Measurements from ENCODE around the gene DPEP2NB. TPM values are rescaled to one million over a fixed set of nuclear protein-coding genes. Genes with fewer than 3 reads are reported as not detected.

Gene DPEP2NB
- total and polyA plus RNA-seq, 8 donors, result not detected

- H3K27ac ChIP-seq, result no peak overlapping the region
- no peaks in the 10 kb centered on the region for H3K27me3 ChIP-seq
- intact Hi-C loops (cut with DNase I), result no loop called here
- H3K36me3 ChIP-seq, result no peaks in the 10 kb centered on the region
- H3K4me1 ChIP-seq, result peaks cover 13 to 26% of the 10 kb centered on the region in 2 donors
- no peak for TF ChIP-seq CTCF (IDR thresholded peaks at IDR 0.05)
- ATAC-seq (no peak), DNase-seq (no peak)
- H3K9me3 ChIP-seq, result no peaks in the 10 kb centered on the region
- H3K4me3 ChIP-seq, result no peak overlapping the region
Observed at GRCh38 chr16:67971111-67971510, 44.6 kb downstream of the DPEP2NB start.

GRCh38 chr16:67969254-67970039 lies 46.3 kb downstream of the DPEP2NB start:
- TF ChIP-seq CTCF (IDR thresholded peaks at IDR 0.05), result no peak
- Histone ChIP-seq H3K4me3 (peak overlapping the region; percentile 81 to 92), H3K27me3 (no peaks in the 10 kb centered on the region), H3K4me1 (peaks cover 23 to 40% of the 10 kb centered on the region in 2 donors), H3K36me3 (no peaks in the 10 kb centered on the region), H3K9me3 (no peaks in the 10 kb centered on the region), H3K27ac (peak overlapping the region; percentile 88 to 93)
- DNase-seq (no peak), ATAC-seq (no peak)
- intact Hi-C loops (cut with DNase I), result no loop called here

- DNase-seq, result peak; percentile 84 to 96 (median 90)
- Histone ChIP-seq H3K9me3 (no peaks in the 10 kb centered on the region), H3K27me3 (no peaks in the 10 kb centered on the region), H3K36me3 (no peaks in the 10 kb centered on the region), H3K4me3 (peak within 1 kb of the TSS; percentile 81 to 92), H3K27ac (peak within 1 kb of the TSS; percentile 88 to 93), H3K4me1 (peaks cover 23 to 48% of the 10 kb centered on the region in 2 donors)
- intact Hi-C loops (cut with DNase I), result no loop called here
- TF ChIP-seq CTCF (IDR thresholded peaks at IDR 0.05), result no peak
- ATAC-seq, result peak; percentile 93
Observed at GRCh38 chr16:67968400-67969253, 47.1 kb downstream of the DPEP2NB start, which contains the start of gene SLC12A4. Gene SLC12A4, minus strand, starts transcription at chr16:67968637. Its CDS starts 84 bp downstream, at chr16:67968553.

GRCh38 chr16:67967958-67968399 lies 47.7 kb downstream of the DPEP2NB start:
- intact Hi-C loops (cut with DNase I), result no loop called here
- DNase-seq, result peak in 2 of 4 donors; percentile 35 to 89
- peak overlapping the region; percentile 88 to 93 for H3K27ac ChIP-seq
- ATAC-seq, result peak; percentile 44
- no peak for TF ChIP-seq CTCF (IDR thresholded peaks at IDR 0.05)
- peak overlapping the region; percentile 81 to 92 for H3K4me3 ChIP-seq
- H3K27me3 ChIP-seq, result no peaks in the 10 kb centered on the region
- H3K4me1 ChIP-seq, result peaks cover 23 to 55% of the 10 kb centered on the region in 2 donors
- H3K9me3 ChIP-seq, result no peaks in the 10 kb centered on the region
- no peaks in the 10 kb centered on the region for H3K36me3 ChIP-seq
